Tibial nerve (tissue), 4 donors: Measurements from ENCODE around the gene CLTCL1. TPM values are rescaled to one million over a fixed set of nuclear protein-coding genes. Genes with fewer than 3 reads are reported as not detected.
"Not testable (repeated sequence)": the region's sequence is repeated elsewhere in the genome, so short reads cannot be mapped to it uniquely, and the experiment has no call there.

ENCODE experiments used
- DNase-seq, 2 donors: peaks; one replicate each; pipeline ENCODE4 v3.0.0-alpha.2; 2019; ENCODE audit warnings: low spot score in 2 of 2
- H3K27ac ChIP-seq, 4 donors: fragments of 200-600 bp; sonication (generic) in 3 of 4; one replicate each; pipeline ENCODE4 v1.5.1; 2017 to 2019; ENCODE audit warnings: mild to moderate bottlenecking in 1 of 4
- H3K27me3 ChIP-seq, 2 donors: fragments of 200-600 bp; sonication (generic) in 1 of 2; one replicate each; pipeline versions ENCODE4 v1.5.1 to v1.6.0; 2017 to 2019
- H3K36me3 ChIP-seq, 3 donors: fragments of 200-600 bp; sonication (generic); one replicate each; pipeline ENCODE4 v1.5.1; 2018 to 2019
- H3K4me1 ChIP-seq, 4 donors: fragments of 200-600 bp; sonication (generic) in 3 of 4; one replicate each; pipeline ENCODE4 v1.5.1; 2017 to 2019
- H3K4me3 ChIP-seq, 4 donors: fragments of 200-600 bp; sonication (generic) in 3 of 4; one replicate each; pipeline ENCODE4 v1.5.1; 2017 to 2019; ENCODE audit warnings: mild to moderate bottlenecking in 1 of 4, moderate library complexity in 1 of 4
- H3K9me3 ChIP-seq, 4 donors: fragments of 200-600 bp; sonication (generic) in 3 of 4; one replicate each; pipeline ENCODE4 v1.5.1; 2017 to 2019
- EP300 ChIP-seq, 2 donors: sonication (generic); formaldehyde crosslinking; IDR thresholded peaks; one replicate each; pipeline ENCODE4 v1.6.1; 2017; ENCODE audit warnings: antibody characterized with exemption in 2 of 2, mild to moderate bottlenecking in 1 of 2
- POLR2A ChIP-seq, 2 donors: fragments of 450-650 bp; IDR thresholded peaks; one replicate each; pipeline ENCODE4 v1.6.1; 2017; ENCODE audit warnings: antibody characterized with exemption in 2 of 2, mild to moderate bottlenecking in 2 of 2, moderate library complexity in 2 of 2
- WGBS, 2 donors: methylation state at CpG; one replicate each; pipeline ENCODE4 v1.1.5; 2018; 5-methylcytosine and 5-hydroxymethylcytosine counted together
- total RNA-seq, 4 donors: library from RNA; depleted of rRNA; stranded (reverse); fragments of >200 nt; gene quantifications; one replicate each; pipeline ENCODE4 v1.1.0, GENCODE V29; 2016
- TF ChIP-seq, protein P1 (sequence below), 5 experiments: fragments of 200-600 bp in 3 of 5; fragments of 450-650 bp in 2 of 5; sonication (generic) in 3 of 5; IDR thresholded peaks; one replicate each; pipeline ENCODE4 v1.5.1; 2016 to 2019; ENCODE audit warnings: antibody characterized with exemption in 5 of 5, mild to moderate bottlenecking in 3 of 5, moderate library complexity in 2 of 5

The CLTCL1 gene
- total RNA-seq, 4 donors from 2014 or later = 22.6 to 35.9 (median 26.8) TPM

DNA sequence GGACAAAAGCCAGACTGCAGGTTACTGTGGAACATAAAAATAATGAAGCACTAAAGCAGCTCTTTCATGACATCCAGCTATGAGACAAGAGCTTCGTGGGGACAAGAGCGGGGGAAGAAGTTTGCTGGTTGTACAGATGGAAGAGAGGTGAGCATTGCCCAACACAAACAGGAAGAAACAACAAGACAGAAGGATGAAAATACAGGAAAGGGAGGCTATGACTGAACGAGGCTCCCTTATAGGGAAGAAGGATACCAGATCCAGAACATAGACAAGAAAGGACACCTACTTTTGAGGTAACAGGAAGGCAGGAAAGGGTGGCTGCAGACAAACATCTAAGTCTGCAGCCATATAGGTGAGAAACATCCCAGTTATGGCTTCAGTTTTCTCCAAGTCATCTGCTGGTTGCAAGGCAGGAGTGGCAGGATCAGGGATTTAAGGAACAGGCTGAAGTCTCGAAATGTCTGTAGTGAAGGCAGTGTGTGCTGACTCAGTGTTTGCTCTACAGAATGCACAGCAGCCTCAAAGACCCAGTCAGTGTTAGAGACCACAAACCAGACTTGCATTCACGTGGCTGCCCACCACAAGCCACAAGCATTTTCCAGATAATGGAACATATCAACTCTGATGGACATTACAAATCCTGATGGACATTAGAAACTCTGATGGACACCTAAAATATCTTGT lies 1.9 kb downstream of the CLTCL1 start:
- no peak overlapping the region for H3K27ac ChIP-seq
- peak overlapping the region in 1 of 4 donors; percentile 95 for H3K4me3 ChIP-seq
- H3K27me3 ChIP-seq = no peaks in the 10 kb centered on the region
- H3K9me3 ChIP-seq = no peaks in the 10 kb centered on the region
- no peak for DNase-seq
- peaks cover 0 to 38% (median 10%) of the 10 kb centered on the region in 4 donors for H3K4me1 ChIP-seq
- no peaks in the 10 kb centered on the region for H3K36me3 ChIP-seq
- WGBS, 2 donors = 73 to 77% methylated on average over 5 of the region's 5 CpGs
- TF ChIP-seq, protein P1, sequence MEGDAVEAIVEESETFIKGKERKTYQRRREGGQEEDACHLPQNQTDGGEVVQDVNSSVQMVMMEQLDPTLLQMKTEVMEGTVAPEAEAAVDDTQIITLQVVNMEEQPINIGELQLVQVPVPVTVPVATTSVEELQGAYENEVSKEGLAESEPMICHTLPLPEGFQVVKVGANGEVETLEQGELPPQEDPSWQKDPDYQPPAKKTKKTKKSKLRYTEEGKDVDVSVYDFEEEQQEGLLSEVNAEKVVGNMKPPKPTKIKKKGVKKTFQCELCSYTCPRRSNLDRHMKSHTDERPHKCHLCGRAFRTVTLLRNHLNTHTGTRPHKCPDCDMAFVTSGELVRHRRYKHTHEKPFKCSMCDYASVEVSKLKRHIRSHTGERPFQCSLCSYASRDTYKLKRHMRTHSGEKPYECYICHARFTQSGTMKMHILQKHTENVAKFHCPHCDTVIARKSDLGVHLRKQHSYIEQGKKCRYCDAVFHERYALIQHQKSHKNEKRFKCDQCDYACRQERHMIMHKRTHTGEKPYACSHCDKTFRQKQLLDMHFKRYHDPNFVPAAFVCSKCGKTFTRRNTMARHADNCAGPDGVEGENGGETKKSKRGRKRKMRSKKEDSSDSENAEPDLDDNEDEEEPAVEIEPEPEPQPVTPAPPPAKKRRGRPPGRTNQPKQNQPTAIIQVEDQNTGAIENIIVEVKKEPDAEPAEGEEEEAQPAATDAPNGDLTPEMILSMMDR (IDR thresholded peaks at IDR 0.05) = no peak
- TF ChIP-seq POLR2A (IDR thresholded peaks at IDR 0.05) (no peak), EP300 (IDR thresholded peaks at IDR 0.05) (no peak)

- TF ChIP-seq POLR2A (IDR thresholded peaks at IDR 0.05) (no peak), EP300 (IDR thresholded peaks at IDR 0.05) (no peak)
- TF ChIP-seq, protein P1 (IDR thresholded peaks at IDR 0.05) = no peak
- 56 to 62% methylated on average over 4 of the region's 4 CpGs for WGBS, 2 donors
- DNase-seq = no peak
- Histone ChIP-seq H3K36me3 (no peaks in the 10 kb centered on the region), H3K4me1 (peaks cover 0 to 38% (median 9%) of the 10 kb centered on the region in 4 donors), H3K9me3 (no peaks in the 10 kb centered on the region), H3K4me3 (no peak overlapping the region), H3K27me3 (no peaks in the 10 kb centered on the region), H3K27ac (peak overlapping the region in 2 of 4 donors; percentile 18 to 35)
These were observed 3.6 kb downstream of the CLTCL1 start for GRCh38 chr22:19287889-19288288.

DNA sequence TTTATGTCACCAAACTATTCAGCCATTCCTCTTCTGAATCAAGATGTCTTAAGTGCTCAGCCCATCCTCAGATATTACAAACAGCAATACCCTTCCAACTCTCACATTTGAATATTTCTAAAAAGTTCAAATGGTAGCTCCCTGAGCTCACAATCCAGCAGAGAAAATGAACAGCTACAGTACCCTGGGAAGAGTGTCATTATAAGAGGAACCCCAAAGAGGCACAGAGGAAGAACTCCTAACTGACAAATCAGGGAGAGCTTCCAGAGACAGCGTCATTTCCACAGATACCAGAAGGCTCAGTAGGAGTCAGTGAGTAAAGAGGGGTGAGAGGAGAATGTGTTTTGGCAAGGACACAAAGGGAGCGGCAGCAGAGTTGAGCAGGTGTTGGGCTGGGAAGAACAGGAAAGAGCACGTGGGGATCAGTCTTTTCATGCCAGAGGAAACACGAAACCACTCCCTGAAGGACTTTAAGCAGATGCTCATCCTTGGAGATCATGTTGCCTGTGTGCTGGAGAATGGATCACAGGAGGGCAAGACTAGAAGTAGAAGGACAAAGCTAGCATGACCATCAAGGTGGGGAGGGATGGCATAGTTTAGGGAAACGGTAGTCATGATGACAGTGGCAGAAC lies 4.3 kb downstream of the CLTCL1 start:
- Histone ChIP-seq H3K4me1 (peaks cover 0 to 31% (median 3%) of the 10 kb centered on the region in 4 donors), H3K27me3 (no peaks in the 10 kb centered on the region), H3K9me3 (no peaks in the 10 kb centered on the region), H3K27ac (peak overlapping the region in 2 of 4 donors; percentile 35 to 38), H3K36me3 (no peaks in the 10 kb centered on the region), H3K4me3 (no peak overlapping the region)
- TF ChIP-seq EP300 (IDR thresholded peaks at IDR 0.05) (peak in 1 of 2 donors; percentile 17), POLR2A (IDR thresholded peaks at IDR 0.05) (no peak)
- DNase-seq = no peak
- 54 to 60% methylated on average over 5 of the region's 5 CpGs for WGBS, 2 donors

DNA sequence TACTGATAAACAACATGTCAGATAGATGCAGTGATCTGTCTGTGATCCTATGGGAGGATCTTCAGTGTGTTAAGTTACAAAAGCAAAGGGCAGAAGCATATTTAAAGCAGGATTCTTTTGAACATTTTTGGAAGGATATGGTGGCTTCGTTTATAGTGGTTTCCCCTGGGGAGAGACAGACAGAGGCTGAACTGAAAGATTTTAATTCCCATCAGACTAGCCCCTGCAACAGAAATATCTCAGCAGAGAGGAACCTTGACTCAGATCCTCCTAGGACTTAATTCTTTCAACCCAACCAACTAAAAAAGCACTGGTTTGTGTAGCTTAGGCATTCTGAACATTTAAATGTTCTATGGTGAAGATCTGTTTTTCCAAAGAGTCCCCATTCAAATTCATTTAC lies 5.7 kb downstream of the CLTCL1 start:
- Histone ChIP-seq H3K4me1 (peaks cover 0 to 26% (median 2%) of the 10 kb centered on the region in 4 donors), H3K36me3 (no peaks in the 10 kb centered on the region), H3K9me3 (no peaks in the 10 kb centered on the region), H3K27ac (peak overlapping the region in 1 of 4 donors; percentile 14), H3K27me3 (no peaks in the 10 kb centered on the region), H3K4me3 (no peak overlapping the region)
- DNase-seq = no peak
- 31 to 39% methylated on average over 1 of the region's 1 CpG for WGBS, 2 donors
- TF ChIP-seq EP300 (IDR thresholded peaks at IDR 0.05) = no peak
- TF ChIP-seq, protein P1 (IDR thresholded peaks at IDR 0.05) = no peak
- no peak for TF ChIP-seq POLR2A (IDR thresholded peaks at IDR 0.05)

- H3K4me1 ChIP-seq = peaks cover 0 to 11% (median 0%) of the 10 kb centered on the region in 4 donors
- H3K27ac ChIP-seq, DNase-seq, H3K36me3 ChIP-seq, H3K4me3 ChIP-seq, H3K9me3 ChIP-seq, H3K27me3 ChIP-seq: not testable (repeated sequence)
- 95 to 98% methylated on average over 10 of the region's 10 CpGs for WGBS, 2 donors
These were observed 12.4 kb downstream of the CLTCL1 start for GRCh38 chr22:19279143-19279542.

DNA sequence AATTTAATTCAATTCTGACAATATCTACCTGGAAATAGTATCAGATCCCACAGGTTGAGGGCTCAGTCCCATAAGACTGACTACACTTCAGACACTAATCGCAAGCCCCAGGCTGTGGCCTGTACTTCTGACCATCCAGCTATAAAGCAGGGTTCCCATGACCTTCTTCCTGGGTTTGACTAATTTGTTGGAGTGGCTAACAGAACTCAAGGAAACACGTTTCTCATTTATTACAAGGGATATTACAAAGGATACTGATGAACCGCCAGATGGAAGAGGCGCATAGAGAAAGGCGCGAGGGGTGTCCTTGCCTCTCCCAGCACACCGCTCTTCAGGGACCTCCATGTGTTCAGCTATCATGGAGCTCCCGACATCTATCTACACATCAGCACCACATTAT lies 13.7 kb downstream of the CLTCL1 start:
- DNase-seq = no peak
- Histone ChIP-seq H3K9me3 (no peaks in the 10 kb centered on the region), H3K27me3 (no peaks in the 10 kb centered on the region), H3K4me3 (no peak overlapping the region), H3K36me3 (peaks cover 0 to 6% (median 0%) of the 10 kb centered on the region in 3 donors), H3K27ac (no peak overlapping the region), H3K4me1 (peaks cover 0 to 11% (median 0%) of the 10 kb centered on the region in 4 donors)
- 92 to 95% methylated on average over 8 of the region's 8 CpGs for WGBS, 2 donors
- TF ChIP-seq, protein P1 (IDR thresholded peaks at IDR 0.05) = no peak
